Ascending aorta (tissue), 2 donors: ENCODE measurements around the gene DNAH8. TPM values are rescaled to one million over a fixed set of nuclear protein-coding genes. Genes with fewer than 3 reads are reported as not detected.

Experiments used
- DNase-seq, 2 donors: peaks; one replicate each; pipeline ENCODE4 v3.0.0-alpha.2; 2019; ENCODE audit warnings: low spot score in 2 of 2
- H3K27ac ChIP-seq, 2 donors: fragments of 200-600 bp; sonication (generic); one replicate each; pipeline ENCODE4 v1.5.1; 2016 to 2017; ENCODE audit warnings: mild to moderate bottlenecking in 1 of 2
- H3K27me3 ChIP-seq: fragments of 200-600 bp; sonication (generic); one replicate; pipeline ENCODE4 v1.5.1; 2017
- H3K36me3 ChIP-seq, 2 donors: fragments of 200-600 bp; sonication (generic); one replicate each; pipeline ENCODE4 v1.5.1; 2016
- H3K4me1 ChIP-seq, 2 donors: fragments of 200-600 bp; sonication (generic); one replicate each; pipeline ENCODE4 v1.5.1; 2016 to 2017; ENCODE audit warnings: mild to moderate bottlenecking in 1 of 2
- H3K4me3 ChIP-seq, 2 donors: fragments of 200-600 bp; sonication (generic); one replicate each; pipeline ENCODE4 v1.5.1; 2016 to 2017; ENCODE audit warnings: mild to moderate bottlenecking in 1 of 2
- H3K9me3 ChIP-seq, 2 donors: fragments of 200-600 bp; sonication (generic); one replicate each; pipeline ENCODE4 v1.5.1; 2016
- intact Hi-C: fragments of 100-400 bp; cut with DNase I; formaldehyde crosslinking; loops from one replicate; pipeline ENCODE4 v1.15.1; 2023
- total RNA-seq: library from RNA; depleted of rRNA; stranded (reverse); fragments of >200 nt; gene quantifications from one replicate; pipeline ENCODE4 v1.1.0, GENCODE V29; 2016
- TF ChIP-seq, protein P1 (sequence below), 3 experiments: fragments of 200-600 bp in 2 of 3; fragments of 450-650 bp in 1 of 3; sonication (generic) in 2 of 3; IDR thresholded peaks; one replicate each; pipeline ENCODE4 v1.5.1; 2016 to 2019; ENCODE audit warnings: antibody characterized with exemption in 3 of 3, mild to moderate bottlenecking in 1 of 3, moderate library complexity in 1 of 3

The DNAH8 gene
- total RNA-seq, 1 donor from 2014 or later: not detected

DNA sequence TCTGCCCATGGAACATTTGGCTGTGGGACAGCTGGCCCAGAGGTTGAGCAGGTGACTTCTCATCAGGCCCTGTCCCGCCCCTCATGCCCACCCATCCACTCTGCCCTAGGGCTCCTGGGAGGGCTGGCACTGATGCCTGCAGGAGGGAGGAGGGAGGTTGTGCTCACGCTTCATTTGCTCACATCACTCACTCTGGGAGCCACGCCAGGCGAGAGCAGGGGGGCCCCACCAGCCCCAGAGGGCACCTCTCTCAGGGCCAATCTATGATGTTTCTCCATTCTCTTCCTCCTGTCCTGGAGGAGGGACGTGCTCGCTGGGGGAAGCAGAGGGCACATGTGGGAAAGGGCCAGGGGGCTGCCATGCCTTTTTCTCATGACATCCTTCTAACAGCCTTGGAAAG is 322.6 kb downstream of the DNAH8 start:
- H3K27ac ChIP-seq: no peak overlapping the region
- H3K4me3 ChIP-seq: no peak overlapping the region
- TF ChIP-seq, protein P1, sequence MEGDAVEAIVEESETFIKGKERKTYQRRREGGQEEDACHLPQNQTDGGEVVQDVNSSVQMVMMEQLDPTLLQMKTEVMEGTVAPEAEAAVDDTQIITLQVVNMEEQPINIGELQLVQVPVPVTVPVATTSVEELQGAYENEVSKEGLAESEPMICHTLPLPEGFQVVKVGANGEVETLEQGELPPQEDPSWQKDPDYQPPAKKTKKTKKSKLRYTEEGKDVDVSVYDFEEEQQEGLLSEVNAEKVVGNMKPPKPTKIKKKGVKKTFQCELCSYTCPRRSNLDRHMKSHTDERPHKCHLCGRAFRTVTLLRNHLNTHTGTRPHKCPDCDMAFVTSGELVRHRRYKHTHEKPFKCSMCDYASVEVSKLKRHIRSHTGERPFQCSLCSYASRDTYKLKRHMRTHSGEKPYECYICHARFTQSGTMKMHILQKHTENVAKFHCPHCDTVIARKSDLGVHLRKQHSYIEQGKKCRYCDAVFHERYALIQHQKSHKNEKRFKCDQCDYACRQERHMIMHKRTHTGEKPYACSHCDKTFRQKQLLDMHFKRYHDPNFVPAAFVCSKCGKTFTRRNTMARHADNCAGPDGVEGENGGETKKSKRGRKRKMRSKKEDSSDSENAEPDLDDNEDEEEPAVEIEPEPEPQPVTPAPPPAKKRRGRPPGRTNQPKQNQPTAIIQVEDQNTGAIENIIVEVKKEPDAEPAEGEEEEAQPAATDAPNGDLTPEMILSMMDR (IDR thresholded peaks at IDR 0.05): no peak
- intact Hi-C loops: no loop called here
- no peaks in the 10 kb centered on the region for H3K4me1 ChIP-seq
- no peaks in the 10 kb centered on the region for H3K27me3 ChIP-seq
- H3K36me3 ChIP-seq: no peaks in the 10 kb centered on the region
- DNase-seq: no peak
- no peaks in the 10 kb centered on the region for H3K9me3 ChIP-seq

DNA sequence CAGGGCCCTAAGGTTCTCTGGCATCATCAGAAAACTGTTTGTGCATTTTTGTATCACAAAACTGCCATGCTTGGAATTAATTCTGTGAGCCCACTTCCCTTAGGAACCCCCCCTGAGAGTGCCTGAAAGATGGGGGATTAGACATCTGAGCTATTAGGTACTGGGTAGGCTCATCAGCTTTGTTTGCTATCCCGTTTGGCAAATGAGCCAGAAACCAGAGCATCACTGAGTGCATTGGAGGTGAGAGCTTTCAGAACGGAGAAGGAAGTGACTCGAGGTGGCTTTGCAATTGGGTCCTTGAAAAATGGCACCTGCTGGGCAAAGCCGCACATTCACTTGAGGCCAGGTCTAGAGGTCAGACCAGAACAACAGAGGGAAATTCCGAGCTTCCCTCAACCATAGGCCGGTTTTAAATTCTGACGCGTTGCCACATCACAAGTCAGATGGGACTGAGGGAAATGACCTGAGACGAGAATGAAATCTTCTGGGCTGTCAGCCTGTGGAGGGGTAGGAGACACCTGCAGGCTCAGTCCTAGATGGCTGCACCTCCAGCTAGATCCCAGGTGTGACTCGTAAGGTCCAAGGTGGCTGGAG is 325.1 kb downstream of the DNAH8 start:
- no peak for DNase-seq
- Histone ChIP-seq H3K27ac (no peak overlapping the region), H3K36me3 (no peaks in the 10 kb centered on the region), H3K4me3 (no peak overlapping the region), H3K4me1 (no peaks in the 10 kb centered on the region), H3K9me3 (no peaks in the 10 kb centered on the region), H3K27me3 (no peaks in the 10 kb centered on the region)
- TF ChIP-seq, protein P1 (IDR thresholded peaks at IDR 0.05): no peak
- intact Hi-C loops: no loop called here

DNA sequence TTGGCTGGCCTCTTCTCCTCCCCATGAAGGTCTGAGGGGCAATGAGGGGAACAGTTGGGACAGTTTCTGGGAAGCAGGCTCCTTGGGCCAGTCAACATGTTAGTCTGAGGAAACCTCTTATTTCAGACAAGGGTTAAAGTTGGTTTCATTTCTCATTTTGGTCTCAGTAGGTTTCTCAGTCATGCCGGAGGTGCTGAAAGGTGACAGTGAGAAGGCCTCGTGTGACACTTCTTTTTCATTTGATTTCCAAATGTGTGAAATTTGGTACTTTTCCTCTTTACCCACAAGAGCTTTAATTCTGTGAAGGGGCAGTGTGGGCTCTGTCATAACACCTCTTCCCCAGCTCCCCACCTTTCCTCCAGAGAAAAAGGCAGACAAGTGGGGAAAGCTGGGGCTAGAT is 326.0 kb downstream of the DNAH8 start:
- no peak overlapping the region for H3K4me3 ChIP-seq
- intact Hi-C loops: no loop called here
- no peaks in the 10 kb centered on the region for H3K4me1 ChIP-seq
- H3K27ac ChIP-seq: no peak overlapping the region
- TF ChIP-seq, protein P1 (IDR thresholded peaks at IDR 0.05): no peak
- no peaks in the 10 kb centered on the region for H3K36me3 ChIP-seq
- H3K27me3 ChIP-seq: no peaks in the 10 kb centered on the region
- DNase-seq: no peak
- H3K9me3 ChIP-seq: no peaks in the 10 kb centered on the region

DNA sequence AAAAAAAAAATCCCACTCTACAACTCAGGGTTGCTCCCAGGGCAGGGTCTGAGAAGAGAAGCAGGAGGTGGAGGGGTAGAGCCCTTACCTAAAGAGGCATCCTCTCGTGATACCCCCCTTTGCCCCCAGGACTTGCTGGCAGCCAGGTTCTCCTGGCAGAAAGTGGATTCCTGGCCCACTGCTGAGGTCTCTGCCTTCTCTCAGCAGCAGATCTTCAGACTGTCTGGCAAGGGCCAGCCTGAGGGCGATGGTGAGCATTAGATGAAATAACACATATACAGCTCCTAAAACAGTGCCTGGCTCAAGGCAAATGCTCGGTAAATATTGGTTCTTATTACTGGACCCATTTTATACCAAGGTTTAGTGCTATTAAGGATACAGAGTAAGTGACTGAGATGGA is 328.7 kb downstream of the DNAH8 start:
- TF ChIP-seq, protein P1 (IDR thresholded peaks at IDR 0.05): no peak
- DNase-seq: no peak
- no peak overlapping the region for H3K4me3 ChIP-seq
- no peaks in the 10 kb centered on the region for H3K9me3 ChIP-seq
- intact Hi-C loops: no loop called here
- no peak overlapping the region for H3K27ac ChIP-seq
- no peaks in the 10 kb centered on the region for H3K36me3 ChIP-seq
- H3K4me1 ChIP-seq: no peaks in the 10 kb centered on the region
- peaks cover 4% of the 10 kb centered on the region for H3K27me3 ChIP-seq

DNA sequence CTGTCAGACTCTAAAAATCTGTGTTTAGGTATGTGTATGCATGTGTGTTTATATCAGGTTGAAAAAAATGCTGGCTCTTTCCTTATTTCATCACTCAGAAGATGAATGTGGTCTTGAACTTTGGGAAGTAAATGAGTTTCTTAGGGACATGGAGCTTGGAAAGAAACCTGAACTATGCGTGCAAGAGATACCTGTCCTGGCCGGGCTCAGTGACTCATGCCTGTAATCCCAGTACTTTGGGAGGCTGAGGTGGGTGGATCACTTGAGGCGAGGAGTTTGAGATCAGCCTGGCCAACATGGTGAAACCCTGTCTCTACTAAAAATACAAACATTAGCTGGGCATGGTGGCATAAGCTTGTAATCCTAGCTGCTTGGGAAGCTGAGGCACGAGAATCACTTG is 329.1 kb downstream of the DNAH8 start:
- no peaks in the 10 kb centered on the region for H3K4me1 ChIP-seq
- no peaks in the 10 kb centered on the region for H3K36me3 ChIP-seq
- no peak overlapping the region for H3K27ac ChIP-seq
- TF ChIP-seq, protein P1 (IDR thresholded peaks at IDR 0.05): no peak
- H3K9me3 ChIP-seq: no peaks in the 10 kb centered on the region
- H3K4me3 ChIP-seq: no peak overlapping the region
- DNase-seq: no peak
- intact Hi-C loops: no loop called here
- peaks cover 8% of the 10 kb centered on the region for H3K27me3 ChIP-seq
